HepG2 (cell line): ENCODE results near the gene USP24. TPM values are rescaled to one million over a fixed set of nuclear protein-coding genes. Genes with fewer than 3 reads are reported as not detected.

Experiments
- HDAC1 ChIP-seq: sonication (generic); formaldehyde crosslinking; IDR thresholded peaks from 2 replicates; pipeline ENCODE4 v1.5.1; 2020; ENCODE audit warnings: mild to moderate bottlenecking, missing genetic modification reagents
- JUND ChIP-seq: sonication (generic); formaldehyde crosslinking; IDR thresholded peaks from 2 replicates; pipeline ENCODE4 v1.8.0; 2022; ENCODE audit warnings: mild to moderate bottlenecking, missing genetic modification reagents
- MYNN ChIP-seq: sonication (generic); formaldehyde crosslinking; IDR thresholded peaks from 2 replicates; pipeline ENCODE4 v1.4.0; 2020; ENCODE audit warnings: mild to moderate bottlenecking, low read depth, missing genetic modification reagents
- PHB2 ChIP-seq: fragments of 450-650 bp; IDR thresholded peaks from 2 replicates; pipeline ENCODE4 v1.6.1; 2018; ENCODE audit not compliant: partially characterized antibody
- SMYD3 ChIP-seq: sonication (generic); formaldehyde crosslinking; IDR thresholded peaks from 2 replicates; pipeline ENCODE4 v1.8.1; 2023; ENCODE audit warnings: mild to moderate bottlenecking, missing genetic modification reagents
- ZBTB14 ChIP-seq: sonication (generic); formaldehyde crosslinking; IDR thresholded peaks from 2 replicates; pipeline ENCODE4 v1.4.0; 2020; ENCODE audit warnings: missing genetic modification reagents
- ZBTB7B ChIP-seq: sonication (generic); formaldehyde crosslinking; IDR thresholded peaks from 2 replicates; pipeline ENCODE4 v1.4.0; 2020; ENCODE audit warnings: missing genetic modification reagents
- ZFY ChIP-seq: sonication (generic); formaldehyde crosslinking; IDR thresholded peaks from 2 replicates; pipeline ENCODE4 v1.4.0; 2020; ENCODE audit warnings: missing genetic modification reagents
- ZNF576 ChIP-seq: sonication (generic); formaldehyde crosslinking; IDR thresholded peaks from 2 replicates; pipeline ENCODE4 v1.4.0; 2020; ENCODE audit warnings: mild to moderate bottlenecking, missing genetic modification reagents
- ZSCAN25 ChIP-seq: sonication (generic); formaldehyde crosslinking; IDR thresholded peaks from 2 replicates; pipeline ENCODE4 v1.8.0; 2022; ENCODE audit warnings: mild to moderate bottlenecking, missing genetic modification reagents
- polyA plus RNA-seq, 8 experiments: library from polyadenylated mRNA; depleted of rRNA in 3 of 8; stranded (reverse) in 7 of 8; unstranded in 1 of 8; fragments of >200 nt; fragmentation: Illumina TruSeq in 4 of 8; extraction: Trizol in 4 of 8; gene quantifications; 2 replicates each; pipeline versions ENCODE4 v1.2.1 to v1.2.3, GENCODE V29; 2011 to 2016; ENCODE audit warnings: low read depth in 4 of 8, missing spikeins in 1 of 8, mixed read lengths in 1 of 8; ENCODE audit not compliant: insufficient read depth in 1 of 8
- total RNA-seq, 5 experiments: library from RNA; depleted of rRNA; stranded (reverse); fragments of >200 nt; fragmentation: Illumina TruSeq; extraction: Trizol; gene quantifications; 2 replicates each; pipeline ENCODE4 v1.2.3, GENCODE V29; 2016; ENCODE audit warnings: low read depth in 1 of 5
- TF ChIP-seq, protein P1 (sequence below): sonication (generic); formaldehyde crosslinking; conservative IDR thresholded peaks from 2 replicates; pipeline ENCODE4 v1.8.0; 2022; ENCODE audit warnings: missing genetic modification reagents
- TF ChIP-seq, protein P2 (sequence below): IDR thresholded peaks from 2 replicates; pipeline ENCODE4 v1.6.1; 2012; ENCODE audit warnings: inconsistent platforms
- TF ChIP-seq, protein P3 (sequence below): sonication (generic); formaldehyde crosslinking; IDR thresholded peaks from 2 replicates; pipeline ENCODE4 v1.8.1; 2023; ENCODE audit warnings: mild to moderate bottlenecking, inconsistent platforms, moderate library complexity, missing genetic modification reagents, borderline replicate concordance
- TF ChIP-seq, protein P4 (sequence below): sonication (generic); formaldehyde crosslinking; IDR thresholded peaks from 2 replicates; pipeline ENCODE4 v1.4.0; 2020; ENCODE audit warnings: missing genetic modification reagents, borderline replicate concordance
- TF ChIP-seq, protein P5 (sequence below): sonication (generic); formaldehyde crosslinking; IDR thresholded peaks from 2 replicates; pipeline ENCODE4 v1.4.0; 2020; ENCODE audit warnings: missing genetic modification reagents, borderline replicate concordance
- TF ChIP-seq, protein P6 (sequence below): sonication (generic); formaldehyde crosslinking; IDR thresholded peaks from 2 replicates; pipeline ENCODE4 v1.5.1; 2020; ENCODE audit warnings: missing genetic modification reagents, mild to moderate bottlenecking, borderline replicate concordance

Gene USP24
- total and polyA plus RNA-seq, 2 of the 13 experiments (the other 11 are each of a cell fraction or from before 2014, with no cell fraction given): 18.8 to 47.6 TPM

- no peak for TF ChIP-seq PHB2
- TF ChIP-seq, protein P1, sequence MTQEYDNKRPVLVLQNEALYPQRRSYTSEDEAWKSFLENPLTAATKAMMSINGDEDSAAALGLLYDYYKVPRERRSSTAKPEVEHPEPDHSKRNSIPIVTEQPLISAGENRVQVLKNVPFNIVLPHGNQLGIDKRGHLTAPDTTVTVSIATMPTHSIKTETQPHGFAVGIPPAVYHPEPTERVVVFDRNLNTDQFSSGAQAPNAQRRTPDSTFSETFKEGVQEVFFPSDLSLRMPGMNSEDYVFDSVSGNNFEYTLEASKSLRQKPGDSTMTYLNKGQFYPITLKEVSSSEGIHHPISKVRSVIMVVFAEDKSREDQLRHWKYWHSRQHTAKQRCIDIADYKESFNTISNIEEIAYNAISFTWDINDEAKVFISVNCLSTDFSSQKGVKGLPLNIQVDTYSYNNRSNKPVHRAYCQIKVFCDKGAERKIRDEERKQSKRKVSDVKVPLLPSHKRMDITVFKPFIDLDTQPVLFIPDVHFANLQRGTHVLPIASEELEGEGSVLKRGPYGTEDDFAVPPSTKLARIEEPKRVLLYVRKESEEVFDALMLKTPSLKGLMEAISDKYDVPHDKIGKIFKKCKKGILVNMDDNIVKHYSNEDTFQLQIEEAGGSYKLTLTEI (CRISPR knock-in tag): no peak
- no peak for TF ChIP-seq SMYD3
- peak; percentile 56 for TF ChIP-seq ZSCAN25 (CRISPR knock-in tag)
- TF ChIP-seq JUND (CRISPR knock-in tag): no peak
- TF ChIP-seq, protein P2, sequence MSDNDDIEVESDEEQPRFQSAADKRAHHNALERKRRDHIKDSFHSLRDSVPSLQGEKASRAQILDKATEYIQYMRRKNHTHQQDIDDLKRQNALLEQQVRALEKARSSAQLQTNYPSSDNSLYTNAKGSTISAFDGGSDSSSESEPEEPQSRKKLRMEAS: peak; percentile 82
- TF ChIP-seq ZBTB14 (CRISPR knock-in tag): peak; percentile 88
- TF ChIP-seq ZFY: peak; percentile 98
- TF ChIP-seq HDAC1: peak; percentile 93
- TF ChIP-seq ZNF576 (CRISPR knock-in tag): no peak
- TF ChIP-seq, protein P3, sequence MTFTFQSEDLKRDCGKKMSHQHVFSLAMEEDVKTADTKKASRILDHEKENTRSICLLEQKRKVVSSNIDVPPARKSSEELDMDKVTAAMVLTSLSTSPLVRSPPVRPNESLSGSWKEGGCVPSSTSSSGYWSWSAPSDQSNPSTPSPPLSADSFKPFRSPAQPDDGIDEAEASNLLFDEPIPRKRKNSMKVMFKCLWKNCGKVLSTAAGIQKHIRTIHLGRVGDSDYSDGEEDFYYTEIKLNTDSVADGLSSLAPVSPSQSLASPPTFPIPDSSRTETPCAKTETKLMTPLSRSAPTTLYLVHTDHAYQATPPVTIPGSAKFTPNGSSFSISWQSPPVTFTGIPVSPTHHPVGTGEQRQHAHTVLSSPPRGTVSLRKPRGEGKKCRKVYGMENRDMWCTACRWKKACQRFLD (CRISPR knock-in tag): peak; percentile 80; the same call in 1 of the 2 replicates
- TF ChIP-seq, protein P4, sequence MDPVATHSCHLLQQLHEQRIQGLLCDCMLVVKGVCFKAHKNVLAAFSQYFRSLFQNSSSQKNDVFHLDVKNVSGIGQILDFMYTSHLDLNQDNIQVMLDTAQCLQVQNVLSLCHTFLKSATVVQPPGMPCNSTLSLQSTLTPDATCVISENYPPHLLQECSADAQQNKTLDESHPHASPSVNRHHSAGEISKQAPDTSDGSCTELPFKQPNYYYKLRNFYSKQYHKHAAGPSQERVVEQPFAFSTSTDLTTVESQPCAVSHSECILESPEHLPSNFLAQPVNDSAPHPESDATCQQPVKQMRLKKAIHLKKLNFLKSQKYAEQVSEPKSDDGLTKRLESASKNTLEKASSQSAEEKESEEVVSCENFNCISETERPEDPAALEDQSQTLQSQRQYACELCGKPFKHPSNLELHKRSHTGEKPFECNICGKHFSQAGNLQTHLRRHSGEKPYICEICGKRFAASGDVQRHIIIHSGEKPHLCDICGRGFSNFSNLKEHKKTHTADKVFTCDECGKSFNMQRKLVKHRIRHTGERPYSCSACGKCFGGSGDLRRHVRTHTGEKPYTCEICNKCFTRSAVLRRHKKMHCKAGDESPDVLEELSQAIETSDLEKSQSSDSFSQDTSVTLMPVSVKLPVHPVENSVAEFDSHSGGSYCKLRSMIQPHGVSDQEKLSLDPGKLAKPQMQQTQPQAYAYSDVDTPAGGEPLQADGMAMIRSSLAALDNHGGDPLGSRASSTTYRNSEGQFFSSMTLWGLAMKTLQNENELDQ (CRISPR knock-in tag): no peak
- TF ChIP-seq ZBTB7B (CRISPR knock-in tag): no peak
- TF ChIP-seq, protein P5, sequence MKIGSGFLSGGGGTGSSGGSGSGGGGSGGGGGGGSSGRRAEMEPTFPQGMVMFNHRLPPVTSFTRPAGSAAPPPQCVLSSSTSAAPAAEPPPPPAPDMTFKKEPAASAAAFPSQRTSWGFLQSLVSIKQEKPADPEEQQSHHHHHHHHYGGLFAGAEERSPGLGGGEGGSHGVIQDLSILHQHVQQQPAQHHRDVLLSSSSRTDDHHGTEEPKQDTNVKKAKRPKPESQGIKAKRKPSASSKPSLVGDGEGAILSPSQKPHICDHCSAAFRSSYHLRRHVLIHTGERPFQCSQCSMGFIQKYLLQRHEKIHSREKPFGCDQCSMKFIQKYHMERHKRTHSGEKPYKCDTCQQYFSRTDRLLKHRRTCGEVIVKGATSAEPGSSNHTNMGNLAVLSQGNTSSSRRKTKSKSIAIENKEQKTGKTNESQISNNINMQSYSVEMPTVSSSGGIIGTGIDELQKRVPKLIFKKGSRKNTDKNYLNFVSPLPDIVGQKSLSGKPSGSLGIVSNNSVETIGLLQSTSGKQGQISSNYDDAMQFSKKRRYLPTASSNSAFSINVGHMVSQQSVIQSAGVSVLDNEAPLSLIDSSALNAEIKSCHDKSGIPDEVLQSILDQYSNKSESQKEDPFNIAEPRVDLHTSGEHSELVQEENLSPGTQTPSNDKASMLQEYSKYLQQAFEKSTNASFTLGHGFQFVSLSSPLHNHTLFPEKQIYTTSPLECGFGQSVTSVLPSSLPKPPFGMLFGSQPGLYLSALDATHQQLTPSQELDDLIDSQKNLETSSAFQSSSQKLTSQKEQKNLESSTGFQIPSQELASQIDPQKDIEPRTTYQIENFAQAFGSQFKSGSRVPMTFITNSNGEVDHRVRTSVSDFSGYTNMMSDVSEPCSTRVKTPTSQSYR (CRISPR knock-in tag): peak; percentile 71; the same call in 1 of the 2 replicates
- TF ChIP-seq, protein P6, sequence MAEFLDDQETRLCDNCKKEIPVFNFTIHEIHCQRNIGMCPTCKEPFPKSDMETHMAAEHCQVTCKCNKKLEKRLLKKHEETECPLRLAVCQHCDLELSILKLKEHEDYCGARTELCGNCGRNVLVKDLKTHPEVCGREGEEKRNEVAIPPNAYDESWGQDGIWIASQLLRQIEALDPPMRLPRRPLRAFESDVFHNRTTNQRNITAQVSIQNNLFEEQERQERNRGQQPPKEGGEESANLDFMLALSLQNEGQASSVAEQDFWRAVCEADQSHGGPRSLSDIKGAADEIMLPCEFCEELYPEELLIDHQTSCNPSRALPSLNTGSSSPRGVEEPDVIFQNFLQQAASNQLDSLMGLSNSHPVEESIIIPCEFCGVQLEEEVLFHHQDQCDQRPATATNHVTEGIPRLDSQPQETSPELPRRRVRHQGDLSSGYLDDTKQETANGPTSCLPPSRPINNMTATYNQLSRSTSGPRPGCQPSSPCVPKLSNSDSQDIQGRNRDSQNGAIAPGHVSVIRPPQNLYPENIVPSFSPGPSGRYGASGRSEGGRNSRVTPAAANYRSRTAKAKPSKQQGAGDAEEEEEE (CRISPR knock-in tag): no peak
- no peak for TF ChIP-seq MYNN (CRISPR knock-in tag)
Observed at GRCh38 chr1:55215194-55216021, at the start of gene USP24 (continued).
